Colonic mucosa (tissue), 4 donors: ENCODE results near the gene RNASE7. TPM values are rescaled to one million over a fixed set of nuclear protein-coding genes. Genes with fewer than 3 reads are reported as not detected.

Experiments used
- DNase-seq: peaks from one replicate; pipeline ENCODE4 v3.0.0-alpha.2; 2020
- H3K27ac ChIP-seq: fragments of 200-600 bp; one replicate; pipeline ENCODE4 v1.8.0; 2021
- H3K27me3 ChIP-seq: fragments of 200-600 bp; one replicate; pipeline ENCODE4 v1.8.0; 2021
- H3K36me3 ChIP-seq: fragments of 200-600 bp; one replicate; pipeline ENCODE4 v1.8.0; 2021
- H3K4me1 ChIP-seq: fragments of 200-600 bp; one replicate; pipeline ENCODE4 v1.8.0; 2021; ENCODE audit warnings: mild to moderate bottlenecking
- H3K4me3 ChIP-seq: fragments of 200-600 bp; one replicate; pipeline ENCODE4 v1.8.0; 2021
- H3K9ac ChIP-seq, 2 donors: one replicate each; pipeline ENCODE4 v1.7.0; 2013; ENCODE audit warnings: control low read depth in 2 of 2, low read depth in 2 of 2, low read length in 2 of 2
- H3K9me3 ChIP-seq: fragments of 200-600 bp; one replicate; pipeline ENCODE4 v1.8.0; 2021
- CTCF ChIP-seq: fragments of 200-600 bp; IDR thresholded peaks from one replicate; pipeline ENCODE4 v1.8.0; 2022; ENCODE audit warnings: antibody characterized with exemption, mild to moderate bottlenecking
- intact Hi-C: fragments of 100-400 bp; cut with DNase I; formaldehyde crosslinking; loops from one replicate; pipeline ENCODE4 v1.14.1; 2022
- total RNA-seq, 2 donors: library from RNA; stranded (reverse); fragmentation: NEBNext Ultra II Directional in 1 of 2; extraction: Animal tissue kit (Norgen Biotek cat#: 25700) in 1 of 2; gene quantifications; one replicate each; pipeline ENCODE4 v1.2.1, GENCODE V29; 2021
- donor health status: healthy.
- donor health status: DM: no; HTN: no; CAD: no.
- donor health status: DM: no; HTN: no; CAD: no.

Gene RNASE7
- total RNA-seq, 2 donors from 2014 or later = 0.16 to 0.30 TPM

GRCh38 chr14:21026988-21027315 is 15.2 kb upstream of the RNASE7 start:
- Histone ChIP-seq H3K27me3 (no peaks in the 10 kb centered on the region), H3K36me3 (no peaks in the 10 kb centered on the region), H3K9me3 (no peaks in the 10 kb centered on the region), H3K9ac (no peak overlapping the region), H3K4me3 (no peak overlapping the region), H3K4me1 (no peaks in the 10 kb centered on the region), H3K27ac (no peak overlapping the region)
- intact Hi-C loops = no loop called here
- no peak for TF ChIP-seq CTCF
- DNase-seq = no peak

GRCh38 chr14:21029917-21030316 is 12.2 kb upstream of the RNASE7 start, which contains the start of gene TPPP2:
Gene TPPP2, plus strand, starts transcription at chr14:21030217. Its CDS starts 365 bp downstream, at chr14:21030582.
- no peak for DNase-seq
- Histone ChIP-seq H3K36me3 (no peaks in the 10 kb centered on the region), H3K4me3 (no peak within 1 kb of the TSS), H3K27ac (no peak within 1 kb of the TSS), H3K9ac (no peak within 1 kb of the TSS), H3K9me3 (no peaks in the 10 kb centered on the region), H3K27me3 (no peaks in the 10 kb centered on the region), H3K4me1 (no peaks in the 10 kb centered on the region)
- no peak for TF ChIP-seq CTCF
- intact Hi-C loops = loop anchor here (10.0 kb wide), 1 partner anchor 175 kb away; no protein-coding TSS in a partner anchor

GRCh38 chr14:21030531-21030930 is 11.6 kb upstream of the RNASE7 start:
- Histone ChIP-seq H3K27ac (no peak overlapping the region), H3K9me3 (no peaks in the 10 kb centered on the region), H3K27me3 (no peaks in the 10 kb centered on the region), H3K4me1 (no peaks in the 10 kb centered on the region), H3K36me3 (no peaks in the 10 kb centered on the region), H3K4me3 (no peak overlapping the region), H3K9ac (no peak overlapping the region)
- intact Hi-C loops = loop anchor here (10.0 kb wide), 1 partner anchor 176 kb away; no protein-coding TSS in a partner anchor
- TF ChIP-seq CTCF = no peak
- no peak for DNase-seq

- H3K9me3 ChIP-seq = no peaks in the 10 kb centered on the region
- H3K36me3 ChIP-seq = no peaks in the 10 kb centered on the region
- no peak overlapping the region for H3K9ac ChIP-seq
- H3K4me3 ChIP-seq = no peak overlapping the region
- H3K27ac ChIP-seq = no peak overlapping the region
- intact Hi-C loops = loop anchor here (10.0 kb wide), 1 partner anchor 178 kb away; no protein-coding TSS in a partner anchor
- DNase-seq = no peak
- H3K27me3 ChIP-seq = no peaks in the 10 kb centered on the region
- no peak for TF ChIP-seq CTCF
- H3K4me1 ChIP-seq = no peaks in the 10 kb centered on the region
These were observed 9.6 kb upstream of the RNASE7 start for GRCh38 chr14:21032326-21033132.

- intact Hi-C loops = loop anchor here (10.0 kb wide), 1 partner anchor 178 kb away; no protein-coding TSS in a partner anchor
- Histone ChIP-seq H3K4me3 (no peak overlapping the region), H3K9me3 (no peaks in the 10 kb centered on the region), H3K27me3 (no peaks in the 10 kb centered on the region), H3K4me1 (no peaks in the 10 kb centered on the region), H3K36me3 (no peaks in the 10 kb centered on the region), H3K9ac (no peak overlapping the region), H3K27ac (no peak overlapping the region)
- no peak for TF ChIP-seq CTCF
- DNase-seq = no peak
These were observed 8.9 kb upstream of the RNASE7 start for GRCh38 chr14:21033133-21033698.
